ENCODE measurements around the gene RAB35. TPM values are rescaled to one million over a fixed set of nuclear protein-coding genes. Genes with fewer than 3 reads are reported as not detected.

The RAB35 gene
- total RNA-seq, 1 donor from 2014 or later = 58.7 TPM

DNA sequence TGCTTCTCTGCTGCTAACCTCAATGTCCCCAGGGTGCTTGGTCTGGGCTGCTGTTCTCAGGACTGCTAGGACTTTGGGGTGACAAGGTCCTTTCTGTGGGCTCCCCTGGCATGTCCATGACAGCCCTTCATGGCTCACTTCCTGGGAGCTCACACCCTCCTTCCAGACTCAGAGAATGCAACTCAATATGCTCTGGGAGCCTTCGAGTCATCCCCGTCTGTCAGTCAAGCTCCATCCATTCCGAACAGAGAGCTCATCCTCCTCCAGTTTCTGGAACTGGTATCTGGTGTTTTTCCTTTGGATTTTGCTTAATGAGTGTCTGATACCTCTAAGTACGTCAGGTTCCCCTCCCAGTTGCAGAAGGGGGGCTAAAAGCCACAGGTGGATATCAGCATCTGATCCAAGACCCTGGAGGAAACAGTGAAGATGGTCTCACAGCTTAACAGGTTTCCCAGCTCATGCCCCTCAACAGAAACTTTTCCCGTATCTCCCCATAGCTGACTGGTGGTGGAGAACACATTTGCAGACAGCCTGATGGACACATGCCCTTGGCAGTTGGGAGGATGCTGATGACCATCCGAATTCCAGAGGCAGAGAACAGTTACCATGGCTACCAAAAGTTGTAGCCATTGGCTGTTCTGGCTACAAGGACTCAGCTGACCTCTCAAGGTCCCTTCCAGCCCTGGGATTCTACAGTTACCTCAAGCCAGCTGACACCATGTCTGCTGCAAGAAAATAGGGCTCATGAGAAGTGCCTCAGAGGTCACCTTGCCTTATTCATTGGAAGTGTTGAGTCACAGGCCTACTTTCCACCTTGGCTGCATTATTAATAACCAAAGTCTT is 9.5 kb upstream of the RAB35 start:
- ATAC-seq (no peak), DNase-seq (no peak)
- H3K27me3 ChIP-seq = no peaks in the 10 kb centered on the region
- TF ChIP-seq, protein P1, sequence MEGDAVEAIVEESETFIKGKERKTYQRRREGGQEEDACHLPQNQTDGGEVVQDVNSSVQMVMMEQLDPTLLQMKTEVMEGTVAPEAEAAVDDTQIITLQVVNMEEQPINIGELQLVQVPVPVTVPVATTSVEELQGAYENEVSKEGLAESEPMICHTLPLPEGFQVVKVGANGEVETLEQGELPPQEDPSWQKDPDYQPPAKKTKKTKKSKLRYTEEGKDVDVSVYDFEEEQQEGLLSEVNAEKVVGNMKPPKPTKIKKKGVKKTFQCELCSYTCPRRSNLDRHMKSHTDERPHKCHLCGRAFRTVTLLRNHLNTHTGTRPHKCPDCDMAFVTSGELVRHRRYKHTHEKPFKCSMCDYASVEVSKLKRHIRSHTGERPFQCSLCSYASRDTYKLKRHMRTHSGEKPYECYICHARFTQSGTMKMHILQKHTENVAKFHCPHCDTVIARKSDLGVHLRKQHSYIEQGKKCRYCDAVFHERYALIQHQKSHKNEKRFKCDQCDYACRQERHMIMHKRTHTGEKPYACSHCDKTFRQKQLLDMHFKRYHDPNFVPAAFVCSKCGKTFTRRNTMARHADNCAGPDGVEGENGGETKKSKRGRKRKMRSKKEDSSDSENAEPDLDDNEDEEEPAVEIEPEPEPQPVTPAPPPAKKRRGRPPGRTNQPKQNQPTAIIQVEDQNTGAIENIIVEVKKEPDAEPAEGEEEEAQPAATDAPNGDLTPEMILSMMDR (IDR thresholded peaks at IDR 0.05) = no peak
- H3K27ac ChIP-seq = peak overlapping the region; percentile 63
- peaks cover 44% of the 10 kb centered on the region for H3K36me3 ChIP-seq
- intact Hi-C loops (cut with DNase I) = no loop called here
- H3K4me3 ChIP-seq = no peak overlapping the region
- no peaks in the 10 kb centered on the region for H3K9me3 ChIP-seq
- peaks cover 5% of the 10 kb centered on the region for H3K4me1 ChIP-seq

GRCh38 chr12:120125029-120125428 is 8.5 kb upstream of the RAB35 start:
- DNase-seq (no peak), ATAC-seq (no peak)
- Histone ChIP-seq H3K4me1 (peaks cover 5% of the 10 kb centered on the region), H3K27ac (no peak overlapping the region), H3K9me3 (no peaks in the 10 kb centered on the region), H3K36me3 (peaks cover 35% of the 10 kb centered on the region), H3K27me3 (no peaks in the 10 kb centered on the region), H3K4me3 (no peak overlapping the region)
- intact Hi-C loops (cut with DNase I) = no loop called here
- TF ChIP-seq, protein P1 (IDR thresholded peaks at IDR 0.05) = no peak

GRCh38 chr12:120121766-120122293 is 5.3 kb upstream of the RAB35 start:
- H3K27ac ChIP-seq = no peak overlapping the region
- peaks cover 26% of the 10 kb centered on the region for H3K4me1 ChIP-seq
- H3K9me3 ChIP-seq = no peaks in the 10 kb centered on the region
- H3K27me3 ChIP-seq = no peaks in the 10 kb centered on the region
- ATAC-seq (no peak), DNase-seq (no peak)
- peaks cover 3% of the 10 kb centered on the region for H3K36me3 ChIP-seq
- no peak overlapping the region for H3K4me3 ChIP-seq
- TF ChIP-seq, protein P1 (IDR thresholded peaks at IDR 0.05) = no peak
- intact Hi-C loops (cut with DNase I) = no loop called here

DNA sequence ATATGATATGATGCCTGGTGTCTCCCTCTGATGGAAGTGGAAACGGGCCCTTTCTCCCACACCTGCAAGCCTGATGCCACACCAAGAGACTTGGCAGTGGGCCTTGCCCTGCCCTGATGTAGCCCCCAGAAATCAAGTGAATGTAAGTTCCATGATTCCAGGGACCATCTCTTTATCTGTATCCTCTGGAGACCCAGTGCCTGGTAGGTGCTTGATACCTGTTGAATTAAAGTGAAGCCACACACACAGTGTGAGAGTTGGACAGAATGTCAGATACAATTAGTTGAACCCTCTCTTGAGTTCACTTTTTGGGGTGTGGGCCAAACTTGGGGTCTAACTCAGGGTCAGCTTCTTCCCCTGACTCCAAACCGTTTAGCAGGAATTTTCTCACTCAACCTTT is 4.8 kb upstream of the RAB35 start:
- H3K4me3 ChIP-seq = no peak overlapping the region
- H3K4me1 ChIP-seq = peaks cover 26% of the 10 kb centered on the region
- ATAC-seq (no peak), DNase-seq (no peak)
- H3K36me3 ChIP-seq = no peaks in the 10 kb centered on the region
- TF ChIP-seq, protein P1 (IDR thresholded peaks at IDR 0.05) = no peak
- intact Hi-C loops (cut with DNase I) = no loop called here
- H3K9me3 ChIP-seq = no peaks in the 10 kb centered on the region
- H3K27me3 ChIP-seq = no peaks in the 10 kb centered on the region
- H3K27ac ChIP-seq = no peak overlapping the region

- ATAC-seq = no peak
- Histone ChIP-seq H3K4me1 (peaks cover 35% of the 10 kb centered on the region), H3K4me3 (no peak overlapping the region), H3K36me3 (peaks cover 5% of the 10 kb centered on the region), H3K9me3 (no peaks in the 10 kb centered on the region), H3K27ac (no peak overlapping the region), H3K27me3 (no peaks in the 10 kb centered on the region)
- intact Hi-C loops (cut with DNase I) = no loop called here
- DNase-seq = no peak
- TF ChIP-seq, protein P1 (IDR thresholded peaks at IDR 0.05) = no peak
Observed at GRCh38 chr12:120119271-120119973, 2.9 kb upstream of the RAB35 start.
